ENCODE data around the gene MAST4. TPM values are rescaled to one million over a fixed set of nuclear protein-coding genes. Genes with fewer than 3 reads are reported as not detected.

MAST4 gene
- total RNA-seq, 1 donor from 2014 or later, result 22.3 TPM

DNA sequence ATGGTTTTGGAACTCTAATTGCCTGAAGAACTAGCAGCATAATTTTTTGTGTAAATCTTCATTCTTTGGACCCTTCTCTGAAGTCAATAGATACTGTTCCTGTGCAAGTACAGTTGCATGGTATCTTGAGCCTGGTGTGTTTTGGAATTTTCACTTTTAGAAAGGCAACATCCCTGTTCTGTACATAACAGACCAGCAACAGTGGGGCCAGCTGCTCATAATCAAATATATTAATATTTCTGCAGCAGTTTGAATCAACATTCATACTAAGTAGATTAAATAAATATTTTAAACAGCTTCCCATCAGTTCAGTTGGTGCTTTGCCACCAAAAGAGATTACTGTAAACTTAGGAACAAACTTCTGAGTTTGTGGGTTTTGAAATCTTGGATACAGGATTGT lies 502.5 kb downstream of the MAST4 start:
- peaks cover 24% of the 10 kb centered on the region for H3K4me1 ChIP-seq (ENCODE audit: insufficient read depth, low read length)
- Mint-ChIP-seq H3K4me3 (ENCODE audit: unreplicated experiment) (no peak overlapping the region), H3K27ac (ENCODE audit: unreplicated experiment) (no peak overlapping the region), H3K9me3 (ENCODE audit: unreplicated experiment) (no peaks in the 10 kb centered on the region), H3K27me3 (ENCODE audit: low read depth, unreplicated experiment) (no peaks in the 10 kb centered on the region), H3K4me1 (ENCODE audit: low read depth, unreplicated experiment) (peaks cover 29% of the 10 kb centered on the region), H3K36me3 (ENCODE audit: low read depth, unreplicated experiment) (peaks cover 9% of the 10 kb centered on the region)
- H2AFZ ChIP-seq (ENCODE audit: low read depth, low read length), result no peak overlapping the region
- no peak overlapping the region for H3K4me3 ChIP-seq (ENCODE audit: insufficient read depth, low read depth, low read length)
- H3K36me3 ChIP-seq (ENCODE audit: insufficient read depth, low read length), result peaks cover 16% of the 10 kb centered on the region
- no peaks in the 10 kb centered on the region for H4K20me1 ChIP-seq (ENCODE audit: insufficient read depth, low read length)
- no peak overlapping the region for H3K9ac ChIP-seq (ENCODE audit: low read length)
- no peaks in the 10 kb centered on the region for H3K9me3 ChIP-seq (ENCODE audit: insufficient read depth, low read depth, low read length)
- peaks cover under 1% of the 10 kb centered on the region for H3K79me2 ChIP-seq (ENCODE audit: insufficient read depth, low read length)
- no peak overlapping the region for H3K27ac ChIP-seq (ENCODE audit: low read depth, low read length)
- H3K4me2 ChIP-seq (ENCODE audit: low read length), result no peak overlapping the region
- no peak for FAIRE-seq
- no peaks in the 10 kb centered on the region for H3K27me3 ChIP-seq (ENCODE audit: insufficient read depth, low read length)
- TF ChIP-seq, protein P1, sequence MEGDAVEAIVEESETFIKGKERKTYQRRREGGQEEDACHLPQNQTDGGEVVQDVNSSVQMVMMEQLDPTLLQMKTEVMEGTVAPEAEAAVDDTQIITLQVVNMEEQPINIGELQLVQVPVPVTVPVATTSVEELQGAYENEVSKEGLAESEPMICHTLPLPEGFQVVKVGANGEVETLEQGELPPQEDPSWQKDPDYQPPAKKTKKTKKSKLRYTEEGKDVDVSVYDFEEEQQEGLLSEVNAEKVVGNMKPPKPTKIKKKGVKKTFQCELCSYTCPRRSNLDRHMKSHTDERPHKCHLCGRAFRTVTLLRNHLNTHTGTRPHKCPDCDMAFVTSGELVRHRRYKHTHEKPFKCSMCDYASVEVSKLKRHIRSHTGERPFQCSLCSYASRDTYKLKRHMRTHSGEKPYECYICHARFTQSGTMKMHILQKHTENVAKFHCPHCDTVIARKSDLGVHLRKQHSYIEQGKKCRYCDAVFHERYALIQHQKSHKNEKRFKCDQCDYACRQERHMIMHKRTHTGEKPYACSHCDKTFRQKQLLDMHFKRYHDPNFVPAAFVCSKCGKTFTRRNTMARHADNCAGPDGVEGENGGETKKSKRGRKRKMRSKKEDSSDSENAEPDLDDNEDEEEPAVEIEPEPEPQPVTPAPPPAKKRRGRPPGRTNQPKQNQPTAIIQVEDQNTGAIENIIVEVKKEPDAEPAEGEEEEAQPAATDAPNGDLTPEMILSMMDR (IDR thresholded peaks at IDR 0.05; ENCODE audit: insufficient read depth, low read depth, low read length), result no peak
- no peak for TF ChIP-seq EZH2 (IDR thresholded peaks at IDR 0.05; ENCODE audit: insufficient read depth, low read length)
- DNase-seq (ENCODE audit: low read depth), result no peak

DNA sequence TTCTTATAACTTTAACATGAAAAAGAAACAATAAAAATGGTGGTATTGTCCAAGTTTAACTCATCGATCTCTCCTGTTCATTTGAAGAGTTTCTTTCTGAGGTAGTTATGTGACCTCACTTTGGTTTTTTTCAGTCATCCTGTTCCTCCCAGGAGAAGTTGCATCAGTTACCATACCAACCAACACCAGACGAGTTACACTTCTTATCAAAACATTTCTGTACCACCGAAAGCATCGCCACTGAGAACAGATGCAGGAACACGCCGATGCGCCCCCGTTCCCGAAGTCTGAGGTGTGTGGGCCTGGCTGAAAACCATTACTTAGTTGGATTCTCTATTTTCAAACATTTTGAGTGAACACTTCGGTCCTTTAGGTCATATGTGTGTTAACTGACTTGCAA lies 504.1 kb downstream of the MAST4 start:
- H3K36me3 ChIP-seq (ENCODE audit: insufficient read depth, low read length), result peaks cover 23% of the 10 kb centered on the region
- no peaks in the 10 kb centered on the region for H3K27me3 Mint-ChIP-seq (ENCODE audit: low read depth, unreplicated experiment)
- H3K9ac ChIP-seq (ENCODE audit: low read length), result no peak overlapping the region
- H3K9me3 Mint-ChIP-seq (ENCODE audit: unreplicated experiment), result no peaks in the 10 kb centered on the region
- H3K36me3 Mint-ChIP-seq (ENCODE audit: low read depth, unreplicated experiment), result peaks cover 9% of the 10 kb centered on the region
- H3K27ac Mint-ChIP-seq (ENCODE audit: unreplicated experiment), result no peak overlapping the region
- no peaks in the 10 kb centered on the region for H4K20me1 ChIP-seq (ENCODE audit: insufficient read depth, low read length)
- no peak overlapping the region for H3K4me3 ChIP-seq (ENCODE audit: insufficient read depth, low read depth, low read length)
- DNase-seq (ENCODE audit: low read depth), result no peak
- H3K4me1 Mint-ChIP-seq (ENCODE audit: low read depth, unreplicated experiment), result peaks cover 19% of the 10 kb centered on the region
- no peak for FAIRE-seq
- H3K9me3 ChIP-seq (ENCODE audit: insufficient read depth, low read depth, low read length), result no peaks in the 10 kb centered on the region
- no peak overlapping the region for H3K27ac ChIP-seq (ENCODE audit: low read depth, low read length)
- no peaks in the 10 kb centered on the region for H3K79me2 ChIP-seq (ENCODE audit: insufficient read depth, low read length)
- H2AFZ ChIP-seq (ENCODE audit: low read depth, low read length), result no peak overlapping the region
- no peak overlapping the region for H3K4me3 Mint-ChIP-seq (ENCODE audit: unreplicated experiment)
- H3K4me2 ChIP-seq (ENCODE audit: low read length), result no peak overlapping the region
- H3K4me1 ChIP-seq (ENCODE audit: insufficient read depth, low read length), result peaks cover 10% of the 10 kb centered on the region
- TF ChIP-seq EZH2 (IDR thresholded peaks at IDR 0.05; ENCODE audit: insufficient read depth, low read length), result no peak
- TF ChIP-seq, protein P1 (IDR thresholded peaks at IDR 0.05; ENCODE audit: insufficient read depth, low read depth, low read length), result no peak
- no peaks in the 10 kb centered on the region for H3K27me3 ChIP-seq (ENCODE audit: insufficient read depth, low read length)

GRCh38 chr5:67102708-67103107 lies 506.5 kb downstream of the MAST4 start:
- Histone ChIP-seq H3K27ac (ENCODE audit: low read depth, low read length) (no peak overlapping the region), H4K20me1 (ENCODE audit: insufficient read depth, low read length) (no peaks in the 10 kb centered on the region), H3K4me2 (ENCODE audit: low read length) (no peak overlapping the region), H3K9me3 (ENCODE audit: insufficient read depth, low read depth, low read length) (no peaks in the 10 kb centered on the region), H3K4me3 (ENCODE audit: insufficient read depth, low read depth, low read length) (no peak overlapping the region), H3K4me1 (ENCODE audit: insufficient read depth, low read length) (no peaks in the 10 kb centered on the region), H3K27me3 (ENCODE audit: insufficient read depth, low read length) (no peaks in the 10 kb centered on the region), H2AFZ (ENCODE audit: low read depth, low read length) (no peak overlapping the region), H3K9ac (ENCODE audit: low read length) (no peak overlapping the region), H3K79me2 (ENCODE audit: insufficient read depth, low read length) (no peaks in the 10 kb centered on the region), H3K36me3 (ENCODE audit: insufficient read depth, low read length) (peaks cover 33% of the 10 kb centered on the region)
- H3K36me3 Mint-ChIP-seq (ENCODE audit: low read depth, unreplicated experiment), result peaks cover 11% of the 10 kb centered on the region
- no peaks in the 10 kb centered on the region for H3K27me3 Mint-ChIP-seq (ENCODE audit: low read depth, unreplicated experiment)
- H3K4me3 Mint-ChIP-seq (ENCODE audit: unreplicated experiment), result no peak overlapping the region
- H3K4me1 Mint-ChIP-seq (ENCODE audit: low read depth, unreplicated experiment), result peaks cover 17% of the 10 kb centered on the region
- no peak for FAIRE-seq
- no peaks in the 10 kb centered on the region for H3K9me3 Mint-ChIP-seq (ENCODE audit: unreplicated experiment)
- H3K27ac Mint-ChIP-seq (ENCODE audit: unreplicated experiment), result no peak overlapping the region
- no peak for DNase-seq (ENCODE audit: low read depth)
- TF ChIP-seq, protein P1 (IDR thresholded peaks at IDR 0.05; ENCODE audit: insufficient read depth, low read depth, low read length), result no peak
- TF ChIP-seq EZH2 (IDR thresholded peaks at IDR 0.05; ENCODE audit: insufficient read depth, low read length), result no peak
